GM10847 (cell line): ENCODE results near the gene SNRPN.

Source experiments
- POLR2A ChIP-seq: IDR thresholded peaks from 2 replicates; pipeline ENCODE4 v1.6.1; 2011; ENCODE audit not compliant: insufficient read length; ENCODE audit errors: extremely low read depth

The SNRPN gene

GRCh38 chr15:24962880-24963279, 8.1 kb downstream of the SNRPN start:
- no peak for TF ChIP-seq POLR2A

- TF ChIP-seq POLR2A = no peak
These were observed 11.7 kb downstream of the SNRPN start for GRCh38 chr15:24966364-24967103.

- TF ChIP-seq POLR2A = no peak
These were observed 16.3 kb downstream of the SNRPN start for GRCh38 chr15:24971052-24971451.

- TF ChIP-seq POLR2A = no peak
These were observed 17.0 kb downstream of the SNRPN start for GRCh38 chr15:24971772-24972171.

- no peak for TF ChIP-seq POLR2A
These were observed 22.1 kb downstream of the SNRPN start for GRCh38 chr15:24976932-24977331.

DNA sequence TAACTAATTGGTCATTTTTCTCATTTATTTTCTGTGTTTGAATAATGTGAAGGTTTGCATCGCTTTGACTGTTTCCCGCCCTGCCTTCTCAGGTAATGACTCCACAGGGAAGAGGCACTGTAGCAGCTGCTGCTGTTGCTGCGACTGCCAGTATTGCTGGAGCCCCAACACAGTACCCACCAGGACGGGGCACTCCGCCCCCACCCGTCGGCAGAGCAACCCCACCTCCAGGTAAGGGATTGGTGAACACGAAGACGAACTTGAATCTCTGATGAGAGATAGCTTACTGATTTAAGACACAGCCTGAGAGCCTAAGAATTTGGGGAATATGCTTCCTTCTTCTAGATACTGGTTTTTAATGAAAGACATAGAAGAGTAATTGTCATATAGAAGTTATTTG, 22.9 kb downstream of the SNRPN start:
- no peak for TF ChIP-seq POLR2A

DNA sequence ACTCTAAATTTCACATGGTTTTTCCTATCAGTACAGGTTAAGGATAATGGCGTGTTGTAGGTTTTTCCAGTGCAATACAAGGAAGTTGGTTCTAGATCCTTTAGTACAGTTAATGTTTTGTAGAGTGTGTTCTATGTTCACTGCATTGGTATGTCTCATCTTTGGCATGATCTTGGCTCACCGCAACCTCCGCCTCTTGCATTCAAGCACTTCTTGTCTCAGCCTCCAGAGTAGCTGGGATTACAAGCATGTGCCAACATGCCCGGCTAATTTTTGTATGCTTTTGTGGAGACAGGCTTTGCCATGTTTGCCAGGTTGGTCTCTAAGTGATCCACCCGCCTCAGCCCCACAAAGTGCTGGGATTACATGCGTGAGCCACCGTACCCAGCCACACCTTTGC, 30.4 kb downstream of the SNRPN start:
- TF ChIP-seq POLR2A = no peak

- no peak for TF ChIP-seq POLR2A
These were observed 31.9 kb downstream of the SNRPN start for GRCh38 chr15:24986653-24987052.

- no peak for TF ChIP-seq POLR2A
These were observed 64.6 kb downstream of the SNRPN start for GRCh38 chr15:25019434-25019833.

DNA sequence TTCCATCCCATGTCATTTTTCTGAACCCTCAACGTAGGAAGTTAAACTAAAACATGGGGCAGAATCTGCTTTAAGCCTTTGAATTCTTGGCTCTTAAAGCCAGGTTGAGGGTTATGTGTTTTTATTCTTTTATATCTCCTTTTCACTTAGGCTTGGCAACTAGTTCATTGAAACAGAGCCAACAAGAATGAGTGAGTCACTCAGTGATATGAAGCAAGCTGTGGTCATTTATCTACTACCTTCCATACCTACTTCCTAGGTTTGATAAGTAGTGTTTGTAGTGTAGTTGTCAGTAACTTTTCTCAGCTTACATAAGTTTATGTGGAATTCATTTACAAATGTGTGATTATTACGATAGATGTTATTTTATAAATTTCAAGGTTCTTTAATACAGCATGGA, 67.4 kb downstream of the SNRPN start:
- no peak for TF ChIP-seq POLR2A
